ENCODE results near the gene RAPGEF6. TPM values are rescaled to one million over a fixed set of nuclear protein-coding genes. Genes with fewer than 3 reads are reported as not detected.
A peak's percentile ranks its signal among the peaks of the same experiment; 100 is the strongest.

The RAPGEF6 gene
- total and polyA plus RNA-seq, 9 of the 15 experiments (the other 6 are each of a cell fraction or from before 2014, with no cell fraction given): 2.7 to 23.4 (median 12.7) TPM

DNA sequence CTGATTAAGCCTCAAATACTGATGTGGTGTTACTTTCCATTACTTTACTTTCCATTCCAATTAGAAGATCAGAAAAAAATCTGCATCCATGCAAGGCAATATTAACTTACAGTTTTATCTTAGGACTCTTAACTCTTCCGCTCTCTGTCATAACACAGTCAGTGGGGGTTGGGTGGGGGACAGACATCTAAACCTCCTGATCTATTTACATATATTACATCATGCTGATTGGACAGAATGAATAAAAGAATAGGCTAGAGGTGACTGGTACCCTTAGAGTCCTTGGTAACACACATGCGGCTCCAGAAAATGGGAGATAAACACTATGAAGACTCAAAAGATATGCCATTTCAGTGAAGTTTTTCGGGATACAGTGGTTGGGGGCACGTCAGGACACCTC is 27.6 kb downstream of the RAPGEF6 start (continued):
- TF ChIP-seq CBX3 (IDR thresholded peaks at IDR 0.05; ENCODE audit: borderline replicate concordance in 1 of 2, low read length in 2 of 2) (no peak), C11orf30 (IDR thresholded peaks at IDR 0.05; ENCODE audit: low read depth) (peak; percentile 32; the same call in 1 of the 2 replicates), MAFG (tag; conservative IDR thresholded peaks at IDR 0.05) (0 out of 2 replicates have a peak, but pooled peaks have one; percentile 19), ZNF583 (CRISPR knock-in tag; IDR thresholded peaks at IDR 0.05) (no peak), DPF2 (IDR thresholded peaks at IDR 0.05) (peak; percentile 43; the same call in 1 of the 2 replicates), TSC22D4 (tag; IDR thresholded peaks at IDR 0.05) (no peak), NR1H2 (CRISPR knock-in tag; IDR thresholded peaks at IDR 0.05) (no peak), BRF1 (IDR thresholded peaks at IDR 0.05; ENCODE audit: borderline replicate concordance, extremely low read depth, insufficient read length) (no peak), JUND (IDR thresholded peaks at IDR 0.05; ENCODE audit: borderline replicate concordance, low read depth, low read length) (peak; percentile 46; the same call in 1 of the 2 replicates), JUND (tag; IDR thresholded peaks at IDR 0.05; ENCODE audit: borderline replicate concordance, low read depth, low read length) (no peak), FOSL1 (tag; conservative IDR thresholded peaks at IDR 0.05) (no peak), CEBPB (tag; IDR thresholded peaks at IDR 0.05) (peak; percentile 18; the same call in 1 of the 2 replicates), EP400 (IDR thresholded peaks at IDR 0.05) (0 out of 2 replicates have a peak, but pooled peaks have one; percentile 21), ZNF174 (CRISPR knock-in tag; IDR thresholded peaks at IDR 0.05) (no peak), RBM34 (IDR thresholded peaks at IDR 0.05; ENCODE audit: borderline replicate concordance, insufficient read depth, low read length) (no peak)
- TF ChIP-seq, protein P1, sequence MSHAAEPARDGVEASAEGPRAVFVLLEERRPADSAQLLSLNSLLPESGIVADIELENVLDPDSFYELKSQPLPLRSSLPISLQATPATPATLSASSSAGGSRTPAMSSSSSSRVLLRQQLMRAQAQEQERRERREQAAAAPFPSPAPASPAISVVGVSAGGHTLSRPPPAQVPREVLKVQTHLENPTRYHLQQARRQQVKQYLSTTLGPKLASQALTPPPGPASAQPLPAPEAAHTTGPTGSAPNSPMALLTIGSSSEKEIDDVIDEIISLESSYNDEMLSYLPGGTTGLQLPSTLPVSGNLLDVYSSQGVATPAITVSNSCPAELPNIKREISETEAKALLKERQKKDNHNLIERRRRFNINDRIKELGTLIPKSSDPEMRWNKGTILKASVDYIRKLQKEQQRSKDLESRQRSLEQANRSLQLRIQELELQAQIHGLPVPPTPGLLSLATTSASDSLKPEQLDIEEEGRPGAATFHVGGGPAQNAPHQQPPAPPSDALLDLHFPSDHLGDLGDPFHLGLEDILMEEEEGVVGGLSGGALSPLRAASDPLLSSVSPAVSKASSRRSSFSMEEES (CRISPR knock-in tag; IDR thresholded peaks at IDR 0.05): no peak
- TF ChIP-seq, protein P2, sequence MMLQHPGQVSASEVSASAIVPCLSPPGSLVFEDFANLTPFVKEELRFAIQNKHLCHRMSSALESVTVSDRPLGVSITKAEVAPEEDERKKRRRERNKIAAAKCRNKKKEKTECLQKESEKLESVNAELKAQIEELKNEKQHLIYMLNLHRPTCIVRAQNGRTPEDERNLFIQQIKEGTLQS (IDR thresholded peaks at IDR 0.05): peak; percentile 81
- TF ChIP-seq, protein P2 (CRISPR knock-in tag; conservative IDR thresholded peaks at IDR 0.05): no peak

Measured in K562 (cell line).